Measurements from ENCODE around the gene PRDM16. TPM values are rescaled to one million over a fixed set of nuclear protein-coding genes. Genes with fewer than 3 reads are reported as not detected.
A peak's percentile ranks its signal among the peaks of the same experiment; 100 is the strongest.

Gene PRDM16
- polyA plus RNA-seq, 6 donors from 2014 or later = not detected

GRCh38 chr1:3141836-3142235 is 72.8 kb downstream of the PRDM16 start:
- no peak for DNase-seq
- peaks cover 0 to 7% (median 1%) of the 10 kb centered on the region in 7 donors for H3K9me3 Mint-ChIP-seq
- H3K36me3 Mint-ChIP-seq = no peaks in the 10 kb centered on the region
- peaks cover 0 to 5% (median 0%) of the 10 kb centered on the region in 3 donors for H3K27me3 Mint-ChIP-seq
- H3K4me3 Mint-ChIP-seq = no peak overlapping the region
- ATAC-seq (ENCODE audit: low read depth in 2 of 2) = no peak
- H3K4me1 Mint-ChIP-seq = peaks cover 0 to 7% (median 0%) of the 10 kb centered on the region in 3 donors
- no peak overlapping the region for H3K27ac Mint-ChIP-seq

GRCh38 chr1:3142236-3142635 is 73.2 kb downstream of the PRDM16 start:
- Mint-ChIP-seq H3K36me3 (no peaks in the 10 kb centered on the region), H3K4me3 (no peak overlapping the region), H3K4me1 (peaks cover 0 to 8% (median 0%) of the 10 kb centered on the region in 3 donors), H3K27me3 (peaks cover 0 to under 1% (median 0%) of the 10 kb centered on the region in 3 donors), H3K9me3 (peaks cover 0 to 10% (median 1%) of the 10 kb centered on the region in 7 donors), H3K27ac (no peak overlapping the region)
- DNase-seq (no peak), ATAC-seq (ENCODE audit: low read depth in 2 of 2) (no peak)

- peaks cover 0 to 10% (median 1%) of the 10 kb centered on the region in 7 donors for H3K9me3 Mint-ChIP-seq
- H3K4me3 Mint-ChIP-seq = no peak overlapping the region
- ATAC-seq (ENCODE audit: low read depth in 2 of 2) (no peak), DNase-seq (no peak)
- H3K27me3 Mint-ChIP-seq = no peaks in the 10 kb centered on the region
- peaks cover 0 to 8% (median 0%) of the 10 kb centered on the region in 3 donors for H3K4me1 Mint-ChIP-seq
- H3K36me3 Mint-ChIP-seq = no peaks in the 10 kb centered on the region
- no peak overlapping the region for H3K27ac Mint-ChIP-seq
Observed at GRCh38 chr1:3142751-3143150, 73.7 kb downstream of the PRDM16 start.

GRCh38 chr1:3145532-3146325 is 76.7 kb downstream of the PRDM16 start:
- Mint-ChIP-seq H3K27me3 (no peaks in the 10 kb centered on the region), H3K36me3 (no peaks in the 10 kb centered on the region), H3K4me1 (peaks cover 0 to 8% (median 0%) of the 10 kb centered on the region in 3 donors), H3K27ac (no peak overlapping the region), H3K4me3 (no peak overlapping the region), H3K9me3 (peaks cover 0 to 10% (median 1%) of the 10 kb centered on the region in 7 donors)
- ATAC-seq (ENCODE audit: low read depth in 2 of 2) (no peak), DNase-seq (no peak)

GRCh38 chr1:3146458-3146857 is 77.5 kb downstream of the PRDM16 start:
- Mint-ChIP-seq H3K4me1 (peaks cover 0 to 8% (median 0%) of the 10 kb centered on the region in 3 donors), H3K36me3 (no peaks in the 10 kb centered on the region), H3K9me3 (peaks cover 0 to 10% (median 1%) of the 10 kb centered on the region in 7 donors), H3K4me3 (peak overlapping the region in 2 of 8 donors; percentile 4 to 56), H3K27me3 (no peaks in the 10 kb centered on the region), H3K27ac (no peak overlapping the region)
- ATAC-seq (ENCODE audit: low read depth in 2 of 2) (no peak), DNase-seq (no peak)

- H3K4me1 Mint-ChIP-seq = peaks cover 0 to 8% (median 0%) of the 10 kb centered on the region in 3 donors
- H3K4me3 Mint-ChIP-seq = no peak overlapping the region
- DNase-seq = no peak
- peak overlapping the region in 1 of 6 donors; percentile 55 for H3K27ac Mint-ChIP-seq
- H3K27me3 Mint-ChIP-seq = peaks cover 0 to 2% (median 0%) of the 10 kb centered on the region in 3 donors
- peaks cover 0 to 10% (median 1%) of the 10 kb centered on the region in 7 donors for H3K9me3 Mint-ChIP-seq
- H3K36me3 Mint-ChIP-seq = no peaks in the 10 kb centered on the region
- ATAC-seq (ENCODE audit: low read depth in 2 of 2) = no peak
Observed at GRCh38 chr1:3146907-3147306, 77.9 kb downstream of the PRDM16 start.

GRCh38 chr1:3148171-3148570 is 79.2 kb downstream of the PRDM16 start:
- DNase-seq = no peak
- Mint-ChIP-seq H3K9me3 (peaks cover 0 to 10% (median 1%) of the 10 kb centered on the region in 7 donors), H3K27me3 (peaks cover 4 to 9% (median 5%) of the 10 kb centered on the region in 3 donors), H3K27ac (no peak overlapping the region), H3K4me3 (no peak overlapping the region), H3K4me1 (peaks cover 0 to 8% (median 0%) of the 10 kb centered on the region in 3 donors), H3K36me3 (no peaks in the 10 kb centered on the region)
- no peak for ATAC-seq (ENCODE audit: low read depth in 2 of 2)

- H3K9me3 Mint-ChIP-seq = peaks cover 0 to 10% (median 1%) of the 10 kb centered on the region in 7 donors
- H3K36me3 Mint-ChIP-seq = no peaks in the 10 kb centered on the region
- no peak overlapping the region for H3K27ac Mint-ChIP-seq
- DNase-seq = no peak
- peaks cover 0 to 8% (median 0%) of the 10 kb centered on the region in 3 donors for H3K4me1 Mint-ChIP-seq
- no peak overlapping the region for H3K4me3 Mint-ChIP-seq
- ATAC-seq (ENCODE audit: low read depth in 2 of 2) = no peak
- peaks cover 7 to 14% (median 9%) of the 10 kb centered on the region in 3 donors for H3K27me3 Mint-ChIP-seq
Observed at GRCh38 chr1:3149277-3149676, 80.3 kb downstream of the PRDM16 start.

GRCh38 chr1:3151456-3151855 is 82.5 kb downstream of the PRDM16 start:
- H3K9me3 Mint-ChIP-seq = peaks cover 0 to 7% (median 1%) of the 10 kb centered on the region in 7 donors
- DNase-seq = no peak
- ATAC-seq (ENCODE audit: low read depth in 2 of 2) = no peak
- no peak overlapping the region for H3K27ac Mint-ChIP-seq
- H3K36me3 Mint-ChIP-seq = no peaks in the 10 kb centered on the region
- H3K27me3 Mint-ChIP-seq = peaks cover 20 to 36% (median 24%) of the 10 kb centered on the region in 3 donors
- no peak overlapping the region for H3K4me3 Mint-ChIP-seq
- peaks cover 0 to 6% (median 0%) of the 10 kb centered on the region in 3 donors for H3K4me1 Mint-ChIP-seq

GRCh38 chr1:3152143-3152542 is 83.1 kb downstream of the PRDM16 start:
- no peaks in the 10 kb centered on the region for H3K36me3 Mint-ChIP-seq
- no peak overlapping the region for H3K4me3 Mint-ChIP-seq
- H3K4me1 Mint-ChIP-seq = no peaks in the 10 kb centered on the region
- DNase-seq = no peak
- peaks cover 20 to 43% (median 27%) of the 10 kb centered on the region in 3 donors for H3K27me3 Mint-ChIP-seq
- no peaks in the 10 kb centered on the region for H3K9me3 Mint-ChIP-seq
- no peak for ATAC-seq (ENCODE audit: low read depth in 2 of 2)
- peak overlapping the region in 1 of 6 donors; percentile 95 for H3K27ac Mint-ChIP-seq

GRCh38 chr1:3153197-3153596 is 84.2 kb downstream of the PRDM16 start:
- peaks cover 25 to 48% (median 29%) of the 10 kb centered on the region in 3 donors for H3K27me3 Mint-ChIP-seq
- ATAC-seq (ENCODE audit: low read depth in 2 of 2) = no peak

GRCh38 chr1:3153902-3154795 is 85.1 kb downstream of the PRDM16 start:
- Mint-ChIP-seq H3K27ac (peak overlapping the region in 1 of 6 donors; percentile 68), H3K4me3 (no peak overlapping the region), H3K4me1 (no peaks in the 10 kb centered on the region), H3K36me3 (no peaks in the 10 kb centered on the region), H3K9me3 (no peaks in the 10 kb centered on the region), H3K27me3 (peaks cover 25 to 52% (median 37%) of the 10 kb centered on the region in 3 donors)
- ATAC-seq (ENCODE audit: low read depth in 2 of 2) (no peak), DNase-seq (no peak)

More at GRCh38 chr1:3153197-3153596, 84.2 kb downstream of the PRDM16 start:
- H3K36me3 Mint-ChIP-seq = no peaks in the 10 kb centered on the region
- no peak overlapping the region for H3K4me3 Mint-ChIP-seq
- H3K4me1 Mint-ChIP-seq = no peaks in the 10 kb centered on the region
- no peaks in the 10 kb centered on the region for H3K9me3 Mint-ChIP-seq
- DNase-seq = no peak
- no peak overlapping the region for H3K27ac Mint-ChIP-seq

Data from naive B cell (primary cell).